HG03280 (cell line): ENCODE results near the gene USH1G.
"Not testable (repeated sequence)": the region's sequence is repeated elsewhere in the genome, so short reads cannot be mapped to it uniquely, and the experiment has no call there.

Source experiments
- ATAC-seq: cut with Tn5 transposase; IDR thresholded peaks from one replicate; pipeline ENCODE4 v1.9.1; 2021; ENCODE audit warnings: mild to moderate bottlenecking, moderate library complexity; ENCODE audit not compliant: unreplicated experiment

USH1G gene

DNA sequence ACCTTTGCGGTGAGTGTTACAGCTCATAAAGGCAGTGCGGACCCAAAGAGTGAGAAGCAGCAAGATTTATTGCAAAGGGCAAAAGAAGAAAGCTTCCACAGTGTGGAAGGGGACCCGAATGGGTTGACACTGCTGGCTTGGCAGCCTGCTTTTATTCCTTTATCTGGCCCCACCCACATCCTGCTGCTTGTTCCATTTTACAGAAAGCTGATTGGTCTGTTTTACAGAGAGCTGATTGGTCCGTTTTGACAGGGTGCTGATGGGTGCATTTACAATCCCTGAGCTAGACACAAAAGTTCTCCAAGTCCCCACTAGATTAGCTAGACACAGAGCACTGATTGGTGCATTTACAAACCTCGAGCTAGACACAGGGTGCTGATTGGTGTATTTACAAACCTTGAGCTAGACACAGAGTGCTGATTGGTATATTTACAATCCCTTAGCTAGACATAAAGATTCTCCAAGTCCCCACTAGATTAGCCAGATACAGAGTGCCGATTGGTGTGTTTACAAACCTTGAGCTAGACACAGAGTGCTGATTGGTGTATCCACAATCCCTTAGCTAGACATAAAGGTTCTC is 16.8 kb downstream of the USH1G start:
- ATAC-seq, result not testable (repeated sequence)

GRCh38 chr17:74904687-74905409 is 18.2 kb downstream of the USH1G start:
- ATAC-seq, result no peak

DNA sequence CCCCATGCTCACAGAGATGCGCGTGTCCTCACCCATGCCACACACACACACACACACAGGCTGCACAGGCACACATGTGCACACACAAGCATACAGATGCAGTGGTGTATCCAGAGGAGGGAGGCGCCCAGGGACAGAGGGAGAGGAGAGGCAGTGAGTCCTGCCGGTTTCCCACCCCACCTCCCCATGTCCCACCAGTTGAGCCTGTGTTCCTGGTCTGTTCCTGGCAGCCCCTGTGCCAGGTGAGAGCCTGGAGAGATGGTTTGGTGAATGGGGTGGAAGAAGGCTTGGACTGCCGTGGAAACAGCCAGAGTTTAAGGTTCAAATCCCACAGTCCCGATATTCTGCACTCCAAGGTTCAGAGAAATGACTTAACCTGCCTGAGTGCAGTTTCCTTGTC is 19.4 kb downstream of the USH1G start:
- ATAC-seq, result no peak

GRCh38 chr17:74903034-74903433 is 20.0 kb downstream of the USH1G start:
- ATAC-seq, result no peak

- no peak for ATAC-seq
Observed at GRCh38 chr17:74901353-74902135, 21.5 kb downstream of the USH1G start.

DNA sequence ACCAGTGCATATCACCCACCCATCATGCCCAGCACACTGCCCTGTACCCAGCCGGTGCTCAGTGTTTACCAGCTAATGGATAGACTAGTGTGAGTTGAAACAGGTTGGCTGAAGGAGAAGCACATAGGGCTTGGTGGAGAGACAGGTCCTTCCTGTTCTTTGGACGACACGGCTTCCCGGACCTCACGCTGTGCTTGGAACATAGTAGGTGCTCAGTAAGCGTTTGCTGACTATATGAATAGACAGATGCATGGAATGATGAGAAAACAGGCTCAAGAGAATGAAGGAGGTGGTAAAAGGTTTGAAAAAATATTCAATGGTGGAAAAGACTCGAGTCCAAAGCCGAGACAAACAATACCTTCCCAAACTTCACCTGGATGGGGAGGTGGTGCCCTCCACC is 22.8 kb downstream of the USH1G start:
- no peak for ATAC-seq

DNA sequence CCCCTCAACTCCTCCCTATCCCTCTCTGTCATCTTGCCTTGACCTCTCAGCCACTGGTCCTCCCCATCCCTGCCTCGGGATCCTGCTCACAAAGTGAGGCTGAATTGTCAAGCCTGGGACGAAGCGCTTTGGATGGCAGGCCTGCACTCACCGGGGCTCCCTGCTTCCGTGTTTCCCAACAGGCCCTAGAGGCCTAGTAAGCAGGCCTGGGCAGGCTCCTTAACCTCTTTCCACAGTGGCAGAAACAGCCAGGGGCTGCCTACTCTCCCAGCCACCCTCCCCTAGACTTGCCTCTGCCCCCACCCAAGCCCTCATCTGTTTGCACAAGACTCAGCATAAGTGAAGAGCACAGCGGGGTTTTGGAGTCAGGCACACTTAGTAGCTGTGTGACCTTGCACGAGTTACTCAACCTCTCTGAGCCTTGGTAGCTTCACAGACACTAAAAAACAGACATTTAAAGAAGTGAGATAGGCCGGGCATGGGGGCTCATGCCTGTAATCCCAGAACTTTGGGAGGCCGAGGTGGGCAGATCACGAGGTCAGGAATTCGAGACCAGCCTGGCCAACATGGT is 24.6 kb downstream of the USH1G start:
- no peak for ATAC-seq

DNA sequence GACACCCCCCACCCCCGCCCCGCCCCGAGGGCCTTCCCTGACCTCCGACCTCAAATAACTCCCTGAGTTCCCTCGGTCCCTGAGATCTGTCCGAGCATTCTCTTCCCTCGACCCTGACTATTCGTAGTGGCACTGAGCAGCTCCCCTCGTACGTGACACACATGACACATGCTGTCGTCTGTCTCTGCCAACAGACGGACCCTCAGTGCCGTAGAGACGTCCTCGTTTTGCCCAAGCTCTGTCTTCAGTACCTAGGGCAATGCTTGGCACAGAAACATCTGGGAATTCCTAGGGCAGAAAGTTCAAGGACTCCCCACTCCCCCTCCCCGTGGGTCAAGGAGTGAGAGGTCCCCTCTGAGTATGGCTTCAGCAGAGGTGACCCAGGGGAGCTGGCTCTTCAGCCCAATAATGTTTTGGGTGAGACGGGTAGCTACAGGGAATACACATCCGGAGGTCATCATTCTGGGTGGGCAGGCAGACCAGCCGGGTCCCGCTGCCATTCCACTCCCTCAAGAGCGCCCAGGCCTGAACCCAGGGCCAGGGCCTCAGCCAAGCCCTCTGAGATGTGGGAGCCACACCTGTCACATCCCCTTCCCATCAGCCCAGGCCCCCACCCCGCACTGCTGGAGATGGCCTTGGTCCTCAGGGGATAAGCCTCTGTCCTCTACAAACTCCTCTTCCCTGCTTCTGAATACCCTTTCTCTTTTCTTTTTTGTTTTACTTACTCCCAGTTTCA is 29.0 kb downstream of the USH1G start:
- no peak for ATAC-seq

- ATAC-seq, result no peak
Observed at GRCh38 chr17:74892974-74893911, 29.8 kb downstream of the USH1G start, which contains the start of gene FADS6. FADS6 (minus strand) TSS chr17:74893633; CDS start chr17:74893595, 38 bp downstream.

DNA sequence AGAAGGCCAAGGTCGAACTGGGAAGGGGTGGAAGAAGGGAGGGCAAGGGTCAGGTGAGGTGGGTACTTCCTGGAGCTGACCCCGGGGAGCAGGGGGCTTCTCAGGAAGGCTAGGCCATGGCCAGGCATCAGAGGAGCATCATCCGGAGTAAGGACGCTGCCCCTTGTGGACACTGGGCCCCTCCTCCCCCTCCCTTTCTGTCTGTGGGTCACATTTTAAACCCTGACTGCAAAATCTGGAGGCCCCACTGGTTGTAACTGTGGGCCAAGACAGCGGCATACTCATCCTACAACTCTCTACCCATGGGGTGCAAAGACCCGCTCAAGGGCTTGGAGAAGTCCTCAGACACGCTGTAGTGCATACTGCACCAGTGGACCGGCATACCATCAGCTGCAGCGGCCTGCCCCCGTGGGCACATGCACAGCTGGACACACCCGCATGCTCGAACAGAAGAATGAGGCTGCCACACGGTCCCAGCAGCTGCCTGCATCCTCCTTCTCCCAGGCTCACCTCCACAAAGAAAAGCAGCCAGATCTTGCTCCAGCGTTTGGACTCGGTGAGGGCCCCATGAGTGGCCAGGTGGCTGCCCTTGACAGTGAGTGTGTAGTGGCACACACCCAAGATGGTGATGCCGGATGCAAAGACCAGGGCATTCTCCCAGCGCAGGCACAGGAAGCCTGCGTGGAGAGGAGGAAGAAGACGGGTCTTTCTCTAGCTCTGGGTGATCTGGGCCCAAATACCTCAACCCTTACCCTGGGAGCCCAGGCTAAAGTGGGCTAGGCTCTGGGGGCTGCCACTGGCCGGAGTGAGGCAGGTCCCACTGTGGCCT is 30.8 kb downstream of the USH1G start:
- ATAC-seq, result no peak

DNA sequence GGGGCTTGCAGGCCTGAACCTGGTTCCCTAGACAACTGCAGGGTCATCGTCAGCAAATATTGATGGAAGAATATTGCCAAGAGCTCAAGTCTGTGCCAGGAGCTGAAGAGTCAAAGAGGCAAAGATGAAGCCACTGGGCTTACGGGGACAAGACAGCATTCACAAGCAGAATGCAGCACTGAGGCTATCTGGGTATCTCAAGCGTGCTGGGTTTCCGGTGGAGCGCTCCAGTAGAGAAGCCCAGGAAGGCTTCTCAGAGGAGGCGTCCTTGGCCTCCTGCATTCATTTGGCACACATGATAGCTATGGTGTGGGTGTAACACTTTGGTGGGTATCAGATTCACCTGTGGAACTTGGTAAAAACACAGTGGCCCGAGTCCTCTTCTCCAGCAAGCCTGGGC is 32.5 kb downstream of the USH1G start:
- ATAC-seq, result no peak

DNA sequence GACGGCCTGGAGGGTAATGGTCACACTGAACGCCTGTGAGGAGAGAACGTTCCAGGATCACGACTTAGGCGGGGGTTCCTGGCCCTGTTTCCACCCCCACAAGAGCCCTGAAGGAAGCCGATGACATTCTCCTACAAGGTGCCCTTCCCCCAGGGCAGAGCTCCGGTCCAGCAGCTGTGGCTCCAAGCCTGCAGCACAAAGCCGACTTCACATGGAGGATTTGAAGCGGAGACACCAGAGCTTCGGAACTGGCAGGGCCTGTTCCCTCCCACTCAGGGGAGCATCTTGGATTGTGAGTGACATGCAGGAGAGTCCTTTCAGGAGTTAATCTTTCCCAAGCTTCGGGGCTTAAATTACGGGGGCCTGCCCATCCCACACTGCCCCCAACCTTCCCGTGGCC is 34.6 kb downstream of the USH1G start:
- ATAC-seq, result no peak

- no peak for ATAC-seq
Observed at GRCh38 chr17:74883241-74883745, 39.8 kb downstream of the USH1G start.

DNA sequence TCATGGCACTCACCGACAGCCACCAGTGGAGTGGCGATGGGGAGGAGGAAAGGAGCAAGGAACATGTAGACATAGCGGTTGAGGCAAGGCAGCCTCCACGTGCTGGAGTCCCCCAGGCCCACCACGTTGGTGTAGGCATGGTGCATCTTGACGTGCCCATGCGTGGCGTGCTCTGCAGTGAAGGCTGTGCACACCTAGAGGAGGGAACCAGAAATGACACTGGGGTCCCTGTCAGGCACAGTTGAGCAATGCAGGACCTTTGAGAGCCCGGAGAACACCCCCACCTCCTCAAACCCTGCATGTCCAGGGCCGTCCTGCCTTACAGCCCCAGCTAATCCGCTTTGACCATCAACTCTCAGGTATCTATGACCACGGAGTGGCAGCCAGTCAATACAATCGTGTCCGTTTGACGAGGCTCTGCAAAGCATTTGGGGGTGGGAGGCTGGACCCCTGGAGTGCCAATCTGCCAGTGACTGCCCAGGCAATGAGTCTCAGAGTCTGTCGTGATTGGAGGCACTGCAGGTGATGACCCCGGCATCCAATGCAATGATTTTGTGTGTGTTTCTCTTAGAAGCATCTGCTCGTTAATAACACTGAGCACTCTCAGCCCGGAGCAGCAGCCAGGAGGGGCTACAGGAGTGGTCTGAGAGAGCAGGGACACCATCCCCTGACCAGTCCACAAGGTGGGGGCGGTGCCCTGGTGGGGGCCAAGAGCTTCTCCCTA is 40.4 kb downstream of the USH1G start:
- ATAC-seq, result no peak

- no peak for ATAC-seq
Observed at GRCh38 chr17:74881073-74881472, 42.0 kb downstream of the USH1G start.

- no peak for ATAC-seq
Observed at GRCh38 chr17:74879308-74879707, 43.7 kb downstream of the USH1G start.

- ATAC-seq, result no peak
Observed at GRCh38 chr17:74878658-74879057, 44.4 kb downstream of the USH1G start.
